Uterus (tissue), 2 donors: ENCODE data around the gene PAH.
"Not testable (repeated sequence)": the region's sequence is repeated elsewhere in the genome, so short reads cannot be mapped to it uniquely, and the experiment has no call there.

Source experiments
- CTCF ChIP-seq, 4 experiments: fragments of 200-600 bp in 2 of 4; fragments of 450-650 bp in 2 of 4; sonication (generic) in 2 of 4; IDR thresholded peaks; one replicate each; pipeline ENCODE4 v1.5.1; 2016 to 2019; ENCODE audit warnings: antibody characterized with exemption in 4 of 4, mild to moderate bottlenecking in 2 of 4, moderate library complexity in 1 of 4
- POLR2A ChIP-seq, 2 donors: fragments of 450-650 bp; IDR thresholded peaks; one replicate each; pipeline ENCODE4 v1.6.1; 2016; ENCODE audit warnings: antibody characterized with exemption in 2 of 2, mild to moderate bottlenecking in 1 of 2, moderate library complexity in 1 of 2

- not testable (repeated sequence) for TF ChIP-seq CTCF, POLR2A (IDR thresholded peaks at IDR 0.05)
These were observed 84.2 kb downstream of the PAH start for GRCh38 chr12:102832826-102833225.
